ENCODE results near the gene GPT2.
"Not testable (repeated sequence)": the region's sequence is repeated elsewhere in the genome, so short reads cannot be mapped to it uniquely, and the experiment has no call there.

GPT2 gene

GRCh38 chr16:46859719-46860152, 24.4 kb upstream of the GPT2 start:
- in situ Hi-C loops (cut with MboI; ENCODE audit: low sequenced_read_pairs) = loop anchor here (10.0 kb wide), 1 partner anchor 45 kb away; no protein-coding TSS in a partner anchor

DNA sequence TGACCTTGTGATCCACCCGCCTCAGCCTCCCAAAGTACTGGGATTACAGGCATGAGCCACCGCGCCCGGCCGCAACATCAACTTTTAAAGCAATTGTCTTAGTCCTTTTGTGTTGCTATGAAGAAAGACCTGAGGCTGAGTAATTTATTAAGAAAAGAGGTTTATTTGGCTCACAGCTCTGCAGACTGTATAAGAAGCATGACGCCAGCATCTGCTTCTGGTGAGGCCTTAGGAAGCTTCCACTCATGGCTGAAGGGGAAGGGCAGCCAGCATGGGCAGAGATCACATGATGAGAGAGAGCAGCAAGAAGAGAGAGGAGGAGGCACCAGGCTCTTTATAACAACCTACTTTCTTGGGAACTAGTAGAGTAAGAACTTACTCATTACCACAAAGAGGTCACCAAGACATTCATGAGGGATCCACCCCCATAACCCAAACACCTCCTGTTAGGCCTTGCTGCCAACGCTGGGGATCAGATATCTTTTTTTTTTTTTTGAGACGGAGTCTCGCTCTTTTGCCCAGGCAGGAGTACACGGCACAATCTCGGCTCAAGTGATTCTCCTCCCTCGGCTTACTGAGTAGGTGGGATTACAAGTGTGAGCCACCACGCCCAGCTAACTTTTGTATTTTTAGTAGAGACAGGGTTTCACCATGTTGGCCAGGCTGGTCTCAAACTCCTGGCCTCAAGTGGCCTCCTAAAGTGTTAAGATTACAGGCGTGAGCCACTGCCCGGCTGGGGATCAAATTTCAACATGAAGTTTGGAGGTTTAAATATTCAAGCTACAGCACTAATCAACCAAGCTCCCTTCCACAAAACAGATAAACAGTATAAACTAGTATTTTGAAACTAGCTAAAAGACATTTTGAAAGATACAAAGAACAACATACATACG, 21.4 kb upstream of the GPT2 start:
- in situ Hi-C loops (cut with MboI; ENCODE audit: low sequenced_read_pairs) = no loop called here

DNA sequence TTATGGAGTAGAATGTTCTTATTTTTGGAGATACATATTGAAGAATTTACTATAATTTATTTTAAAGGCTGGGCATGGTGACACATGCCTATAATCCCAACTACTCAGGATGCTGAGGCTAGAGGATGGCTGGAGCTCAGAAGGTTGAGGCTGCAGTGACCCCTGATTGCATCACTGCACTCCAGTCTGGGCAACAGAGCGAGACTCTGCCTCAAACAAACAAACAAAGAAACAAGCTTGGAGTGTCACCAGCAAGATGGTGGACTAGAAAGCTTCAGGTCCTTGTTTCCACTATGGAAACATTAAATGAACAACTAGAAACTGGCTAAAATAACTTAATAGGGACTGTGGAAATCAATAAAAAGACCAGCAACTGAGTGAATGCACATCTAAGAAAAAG, 17.9 kb upstream of the GPT2 start:
- in situ Hi-C loops (cut with MboI; ENCODE audit: low sequenced_read_pairs) = no loop called here

DNA sequence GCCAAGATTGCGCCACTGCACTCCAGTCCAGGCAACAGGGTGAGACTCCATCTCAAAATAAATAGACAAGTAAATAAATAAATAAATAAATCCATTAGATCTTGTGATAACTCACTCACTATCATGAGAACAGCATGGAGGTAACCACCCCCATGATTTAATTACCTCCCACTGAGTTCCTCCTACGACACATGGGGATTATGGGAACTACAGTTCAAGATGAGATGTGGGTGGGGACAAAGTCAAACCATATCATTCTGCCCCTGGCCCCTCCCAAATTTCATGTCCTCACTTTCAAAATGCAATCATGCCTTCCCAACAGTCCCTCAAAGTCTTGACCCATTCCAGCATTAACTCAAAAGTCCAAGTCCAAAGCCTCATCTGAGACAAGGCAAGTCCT, 16.7 kb upstream of the GPT2 start:
- in situ Hi-C loops (cut with MboI; ENCODE audit: low sequenced_read_pairs) = not testable (repeated sequence)

DNA sequence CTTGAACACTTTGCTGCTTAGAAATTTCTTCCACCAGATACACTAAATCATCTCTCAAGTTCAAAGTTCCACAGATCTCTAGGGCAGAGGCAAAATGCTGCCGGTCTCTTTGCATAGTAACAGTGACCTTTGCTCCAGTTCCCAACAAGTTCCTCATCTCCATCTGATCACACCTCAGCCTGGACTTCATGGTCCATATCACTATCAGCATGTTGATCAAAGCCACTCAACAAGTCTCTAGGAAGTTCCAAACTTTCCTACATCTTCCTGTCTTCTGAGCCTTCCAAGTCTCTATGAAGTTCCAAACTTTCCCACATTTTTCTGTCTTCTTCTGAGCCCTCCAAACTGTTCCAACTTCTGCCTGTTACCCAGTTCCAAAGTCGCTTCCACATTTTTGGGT, 15.3 kb upstream of the GPT2 start:
- in situ Hi-C loops (cut with MboI; ENCODE audit: low sequenced_read_pairs) = not testable (repeated sequence)

DNA sequence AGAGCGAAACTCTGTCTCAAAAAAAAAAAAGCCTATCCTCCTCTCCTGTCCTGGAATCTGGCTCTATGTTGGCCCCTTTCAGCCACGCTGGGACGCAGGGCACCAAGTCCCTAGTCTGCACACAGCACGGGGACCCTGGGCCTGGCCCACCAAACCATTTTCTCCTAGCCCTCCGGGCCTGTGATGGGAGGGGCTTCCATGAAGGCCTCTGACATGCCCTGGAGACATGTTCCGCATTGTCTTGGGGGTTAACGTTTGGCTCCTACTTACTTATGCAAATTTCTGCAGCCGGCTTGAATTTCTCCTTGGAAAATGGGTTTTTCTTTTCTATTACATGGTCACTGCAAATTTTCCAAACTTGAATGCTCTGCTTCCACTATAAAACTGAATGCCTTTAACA, 12.6 kb upstream of the GPT2 start:
- in situ Hi-C loops (cut with MboI; ENCODE audit: low sequenced_read_pairs) = no loop called here

DNA sequence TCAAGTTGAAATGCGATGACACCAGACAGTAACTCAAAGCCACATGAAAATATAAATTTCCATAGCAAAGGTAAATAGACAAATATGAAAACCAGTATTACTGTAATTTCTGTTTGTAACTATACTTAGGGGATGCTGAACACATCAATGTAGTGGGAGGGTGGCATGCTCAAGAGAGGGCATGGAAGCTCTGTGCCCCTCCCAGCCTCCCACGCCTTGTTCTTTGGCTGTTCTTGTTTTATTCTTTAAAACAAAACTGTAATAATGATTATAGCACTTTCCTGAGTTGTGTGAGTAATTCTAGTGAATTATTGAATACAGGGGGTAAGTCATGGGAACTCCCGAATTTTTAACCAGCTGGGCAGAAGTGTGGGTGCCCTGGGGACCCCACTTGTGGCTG, 11.0 kb upstream of the GPT2 start:
- in situ Hi-C loops (cut with MboI; ENCODE audit: low sequenced_read_pairs) = no loop called here

DNA sequence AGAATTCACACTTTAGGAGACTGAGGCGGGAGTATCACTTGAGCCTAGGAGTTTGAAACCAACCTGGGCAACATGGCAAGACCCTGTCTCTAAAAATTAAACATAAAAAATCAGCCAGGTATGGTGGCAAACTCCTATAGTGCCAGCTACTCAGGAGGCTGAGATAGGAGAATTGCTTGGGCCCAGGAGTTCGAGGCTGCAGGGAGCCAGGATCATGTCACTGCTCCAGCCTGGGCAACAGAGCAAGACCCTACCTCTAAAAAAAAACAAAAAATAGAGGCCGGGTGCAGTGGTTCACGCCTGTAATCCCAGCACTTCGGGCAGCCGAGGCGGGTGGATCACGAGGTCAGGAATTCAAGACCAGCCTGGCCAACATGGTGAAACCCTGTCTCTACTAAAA, 8.9 kb upstream of the GPT2 start:
- in situ Hi-C loops (cut with MboI; ENCODE audit: low sequenced_read_pairs) = no loop called here

DNA sequence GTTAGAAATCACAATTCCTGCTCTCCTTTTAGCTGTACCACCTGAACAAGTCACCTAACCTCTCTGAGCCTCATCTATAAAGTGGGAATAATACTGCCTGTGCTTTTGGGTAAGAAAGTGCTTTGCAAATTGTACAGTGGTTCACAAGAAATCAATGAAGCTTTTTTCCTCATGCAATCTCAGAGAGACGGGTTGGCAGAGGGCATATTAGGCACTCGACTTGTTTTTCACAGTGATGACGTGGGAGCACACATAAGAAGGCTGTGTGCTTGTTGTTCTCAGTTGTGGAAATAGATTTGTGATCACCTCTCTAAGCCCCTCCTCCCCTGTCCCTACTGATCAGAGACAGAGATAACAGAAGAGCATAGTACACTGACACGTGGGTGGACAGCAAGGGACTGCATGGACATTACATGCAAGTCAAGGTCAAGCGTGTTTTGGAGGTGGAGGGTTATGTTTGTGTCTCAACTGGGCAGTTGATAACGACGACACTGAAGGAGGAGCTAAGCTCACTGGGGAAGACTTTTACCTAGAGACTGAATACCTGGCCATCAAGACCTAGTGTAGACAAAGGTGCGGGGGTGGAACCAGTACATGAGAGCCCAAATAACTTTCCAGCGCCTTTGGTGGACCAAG, 1.7 kb upstream of the GPT2 start:
- in situ Hi-C loops (cut with MboI; ENCODE audit: low sequenced_read_pairs) = no loop called here

- in situ Hi-C loops (cut with MboI; ENCODE audit: low sequenced_read_pairs) = no loop called here
Measured at GRCh38 chr16:46882940-46883307, 1.2 kb upstream of the GPT2 start.

DNA sequence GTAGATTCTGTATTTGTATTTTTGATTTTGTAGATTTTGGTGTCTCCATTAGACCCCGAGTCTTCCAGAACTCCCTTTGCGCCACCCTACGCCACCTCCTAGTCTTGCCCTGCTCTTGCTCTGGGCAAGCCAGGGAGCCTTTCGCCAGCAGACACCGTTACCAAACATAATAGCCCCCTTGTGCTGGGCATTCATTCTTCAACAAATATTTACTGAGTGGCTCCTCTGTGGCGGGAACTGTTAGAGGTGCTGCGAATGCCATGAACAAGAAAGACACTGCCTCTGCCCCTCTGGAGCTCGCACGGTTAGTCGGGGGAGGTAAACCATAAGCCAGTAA, 841 bp upstream of the GPT2 start:
- in situ Hi-C loops (cut with MboI; ENCODE audit: low sequenced_read_pairs) = no loop called here

- in situ Hi-C loops (cut with MboI; ENCODE audit: low sequenced_read_pairs) = no loop called here
Measured at GRCh38 chr16:46884513-46885293, 541 bp downstream of the GPT2 start.

GRCh38 chr16:46885960-46886763, 2.0 kb downstream of the GPT2 start:
- in situ Hi-C loops (cut with MboI; ENCODE audit: low sequenced_read_pairs) = no loop called here

DNA sequence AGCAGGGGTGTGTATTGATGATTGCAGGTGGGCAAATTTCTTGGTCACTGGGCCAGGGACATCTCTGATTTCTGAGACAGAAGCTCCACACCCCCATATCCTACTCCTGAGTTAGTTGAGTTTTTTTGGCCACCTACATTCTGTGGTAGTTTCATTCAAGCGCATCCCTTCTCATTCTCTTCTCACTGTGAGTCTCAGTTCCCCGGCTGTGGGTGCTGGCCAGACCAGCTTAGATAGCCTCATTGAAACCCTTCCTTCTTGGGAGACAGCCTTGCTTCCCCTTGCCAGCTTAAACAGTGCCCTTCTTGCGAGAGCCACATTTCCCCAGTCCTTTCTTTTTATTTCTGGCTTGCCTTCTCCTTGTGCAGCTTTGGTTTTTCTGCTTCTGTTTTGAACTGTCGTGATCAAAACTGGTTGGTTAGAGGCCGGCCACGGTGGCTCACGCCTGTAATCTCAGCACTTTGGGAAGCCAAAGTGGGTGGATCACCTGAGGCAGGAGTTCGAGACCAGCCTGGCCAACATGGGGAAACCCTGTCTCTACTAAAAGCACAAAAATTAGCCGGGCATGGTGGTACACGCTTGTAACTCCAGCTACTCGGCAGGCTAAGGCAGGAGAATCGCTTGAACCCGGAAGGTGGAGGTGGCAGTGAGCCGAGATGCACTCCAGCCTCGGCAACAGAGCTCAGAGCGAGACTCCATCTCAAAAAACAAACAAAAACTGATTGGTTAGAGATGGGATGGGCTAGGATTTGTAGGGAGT, 2.8 kb downstream of the GPT2 start:
- in situ Hi-C loops (cut with MboI; ENCODE audit: low sequenced_read_pairs) = no loop called here

DNA sequence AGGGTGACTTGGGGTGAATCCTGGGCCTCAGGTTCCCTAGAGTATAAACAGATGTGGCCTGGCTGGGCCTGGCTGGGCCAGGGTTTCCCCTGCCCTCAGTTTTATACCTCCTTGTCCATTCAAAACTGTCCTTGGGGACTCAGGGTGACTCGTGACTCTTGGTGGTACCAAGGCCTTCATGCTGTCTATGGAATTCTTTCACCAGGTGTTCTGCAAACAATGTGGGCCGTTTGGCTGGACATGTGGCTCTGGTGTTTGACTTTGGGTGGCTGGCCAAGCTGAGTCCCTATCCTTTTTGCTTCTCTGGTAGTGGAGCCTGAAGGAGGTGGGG, 3.3 kb downstream of the GPT2 start:
- in situ Hi-C loops (cut with MboI; ENCODE audit: low sequenced_read_pairs) = no loop called here

- in situ Hi-C loops (cut with MboI; ENCODE audit: low sequenced_read_pairs) = no loop called here
Measured at GRCh38 chr16:46889245-46889941, 5.2 kb downstream of the GPT2 start.

- in situ Hi-C loops (cut with MboI; ENCODE audit: low sequenced_read_pairs) = no loop called here
Measured at GRCh38 chr16:46889942-46890300, 5.8 kb downstream of the GPT2 start.

- in situ Hi-C loops (cut with MboI; ENCODE audit: low sequenced_read_pairs) = no loop called here
Measured at GRCh38 chr16:46891910-46892309, 7.7 kb downstream of the GPT2 start.

GRCh38 chr16:46894036-46894672, 10.0 kb downstream of the GPT2 start:
- in situ Hi-C loops (cut with MboI; ENCODE audit: low sequenced_read_pairs) = no loop called here
